HG02678 (cell line): ENCODE results near the gene APBB2.

Source experiments
- ATAC-seq: cut with Tn5 transposase; IDR thresholded peaks from one replicate; pipeline ENCODE4 v1.9.1; 2021; ENCODE audit warnings: mild to moderate bottlenecking, moderate library complexity; ENCODE audit not compliant: unreplicated experiment

Gene APBB2

GRCh38 chr4:40789771-40790170, 424.6 kb downstream of the APBB2 start:
- no peak for ATAC-seq

GRCh38 chr4:40789031-40789430, 425.3 kb downstream of the APBB2 start:
- no peak for ATAC-seq

- no peak for ATAC-seq
These were observed 426.0 kb downstream of the APBB2 start for GRCh38 chr4:40788331-40788730.

- ATAC-seq = no peak
These were observed 428.6 kb downstream of the APBB2 start for GRCh38 chr4:40785727-40786126.

GRCh38 chr4:40782876-40783275, 431.5 kb downstream of the APBB2 start:
- no peak for ATAC-seq

- ATAC-seq = no peak
These were observed 436.3 kb downstream of the APBB2 start for GRCh38 chr4:40778090-40778489.

GRCh38 chr4:40769266-40769665, 445.1 kb downstream of the APBB2 start:
- ATAC-seq = no peak

GRCh38 chr4:40763228-40763716, 451.1 kb downstream of the APBB2 start:
- peak; percentile 100 for ATAC-seq
